HCT116 (cell line): ENCODE measurements around the gene FXYD4. TPM values are rescaled to one million over a fixed set of nuclear protein-coding genes. Genes with fewer than 3 reads are reported as not detected.

Experiments used
- ATAC-seq: fragments of 200-7000 bp; cut with Tn5 transposase; 2 replicates; pipeline ENCODE4 v1.9.1; 2020; ENCODE audit warnings: mild to moderate bottlenecking, moderate library complexity
- BruUV-seq: library from RNA; stranded (reverse); fragments of 400-500 nt; replicated peaks from 2 replicates; lab custom pipeline; 2021; lab: Mats Ljungman, UMichigan
- CTCF ChIA-PET: fragments of 300-600 bp; sonication (Branson Sonifier 250); formaldehyde crosslinking; loops from one replicate; lab custom pipeline; 2021; ENCODE audit warnings: antibody characterized with exemption; lab: Charles Lee
- POLR2A ChIA-PET: fragments of 300-600, 350-600 bp; sonication (Branson Sonifier 250); formaldehyde crosslinking; loops from one replicate; lab custom pipeline; 2021; ENCODE audit warnings: antibody characterized with exemption; lab: Charles Lee
- RAD21 ChIA-PET, 2 experiments: fragments of 300-600 bp; sonication (Branson Sonifier 250); formaldehyde crosslinking; loops; one replicate each; lab custom pipeline; 2023; ENCODE audit warnings: low total read pairs in 2 of 2; ENCODE audit not compliant: uncharacterized antibody in 2 of 2, unreplicated experiment in 2 of 2, low non-redundant PET in 1 of 2; lab: Charles Lee
- DNase-seq: peaks from one replicate; pipeline ENCODE4 v3.0.0-alpha.2; 2010; ENCODE audit warnings: low read depth, low spot score
- H2AFZ ChIP-seq: fragments of 200-600 bp; shearing (Covaris generic), sonication (generic); 2 replicates; pipeline ENCODE4 v1.6.1; 2017; ENCODE audit warnings: low read depth, mixed run types, mixed read lengths, antibody characterized with exemption, low read length; ENCODE audit not compliant: poor library complexity, severe bottlenecking
- H3K27ac ChIP-seq: 2 replicates; pipeline ENCODE4 v1.5.1; 2012; ENCODE audit warnings: low read depth, low read length
- H3K27me3 ChIP-seq: fragments of 200-600 bp; sonication (generic); 2 replicates; pipeline ENCODE4 v1.6.1; 2016; ENCODE audit warnings: mixed run types, low read length, mixed read lengths; ENCODE audit not compliant: insufficient read depth
- H3K36me3 ChIP-seq, 2 experiments: fragments of 200-500 bp in 1 of 2; fragments of 200-600 bp in 1 of 2; sonication (Bioruptor generic) in 1 of 2; sonication (generic) in 1 of 2; 2 replicates each; pipeline versions ENCODE4 v1.5.1 to v1.6.1; 2014 to 2016; ENCODE audit warnings: low read length in 2 of 2, inconsistent platforms in 1 of 2, mixed read lengths in 1 of 2, mixed run types in 1 of 2; ENCODE audit not compliant: insufficient read depth in 2 of 2, control insufficient read depth in 1 of 2
- H3K4me1 ChIP-seq, 2 experiments: fragments of 200-600 bp in 1 of 2; sonication (generic) in 1 of 2; 2 replicates each; pipeline versions ENCODE4 v1.5.1 to v1.6.1; 2012 to 2017; ENCODE audit warnings: low read length in 2 of 2, inconsistent platforms in 1 of 2, mild to moderate bottlenecking in 1 of 2, mixed read lengths in 1 of 2, mixed run types in 1 of 2, moderate library complexity in 1 of 2; ENCODE audit not compliant: insufficient read depth in 2 of 2, control insufficient read depth in 1 of 2
- H3K4me2 ChIP-seq: fragments of 200-600 bp; sonication (generic); 2 replicates; pipeline ENCODE4 v1.6.1; 2017; ENCODE audit warnings: mixed run types, low read length, mixed read lengths
- H3K4me3 ChIP-seq, 2 experiments: fragments of 200-600 bp in 1 of 2; sonication (generic) in 1 of 2; replicated peaks in 1 of 2; 2 replicates each; pipeline ENCODE4 v1.5.1; 2011 to 2016; ENCODE audit warnings: low read length in 2 of 2, control low read depth in 1 of 2, low read depth in 1 of 2, mild to moderate bottlenecking in 1 of 2, mixed read lengths in 1 of 2, mixed run types in 1 of 2
- H3K79me2 ChIP-seq: fragments of 200-600 bp; sonication (generic); 2 replicates; pipeline ENCODE4 v1.6.1; 2017; ENCODE audit warnings: mild to moderate bottlenecking, mixed run types, low read length, moderate library complexity, mixed read lengths; ENCODE audit not compliant: insufficient read depth
- H3K9ac ChIP-seq: fragments of 200-600 bp; sonication (generic); 2 replicates; pipeline ENCODE4 v1.6.1; 2016; ENCODE audit warnings: low read length, mixed read lengths
- H3K9me2 ChIP-seq: fragments of 200-600 bp; sonication (generic), shearing (Covaris generic); 2 replicates; pipeline ENCODE4 v1.6.1; 2017; ENCODE audit warnings: mixed run types, mild to moderate bottlenecking, moderate library complexity; ENCODE audit not compliant: insufficient read depth
- H3K9me3 ChIP-seq, 2 experiments: fragments of 200-500 bp in 1 of 2; fragments of 200-600 bp in 1 of 2; sonication (Bioruptor generic) in 1 of 2; sonication (generic) in 1 of 2; 2 replicates each; pipeline ENCODE4 v1.6.1; 2014 to 2017; ENCODE audit warnings: low read length in 2 of 2, mixed read lengths in 2 of 2, inconsistent platforms in 1 of 2, low read depth in 1 of 2, mild to moderate bottlenecking in 1 of 2, mixed run types in 1 of 2, moderate library complexity in 1 of 2; ENCODE audit not compliant: control insufficient read depth in 1 of 2, insufficient read depth in 1 of 2
- H4K20me1 ChIP-seq: fragments of 200-600 bp; sonication (generic), shearing (Covaris generic); 2 replicates; pipeline ENCODE4 v1.6.1; 2017; ENCODE audit warnings: mixed run types, mild to moderate bottlenecking, moderate library complexity; ENCODE audit not compliant: insufficient read depth
- ATF3 ChIP-seq: IDR thresholded peaks from 2 replicates; pipeline ENCODE4 v1.6.1; 2012
- CBX3 ChIP-seq: IDR thresholded peaks from 2 replicates; pipeline ENCODE4 v1.6.1; 2012; ENCODE audit warnings: low read depth
- CTCF ChIP-seq, 3 experiments: fragments of 200-600 bp in 1 of 3; sonication (generic) in 1 of 3; IDR thresholded peaks in 2 of 3; conservative IDR thresholded peaks in 1 of 3; 2 replicates each; pipeline ENCODE4 v1.5.1; 2012 to 2017; ENCODE audit warnings: low read depth in 2 of 3, low read length in 2 of 3, antibody characterized with exemption in 1 of 3, borderline replicate concordance in 1 of 3, control low read depth in 1 of 3, mild to moderate bottlenecking in 1 of 3, mixed read lengths in 1 of 3, mixed run types in 1 of 3, moderate library complexity in 1 of 3; ENCODE audit not compliant: insufficient read depth in 1 of 3
- EZH2phosphoT487 ChIP-seq: fragments of 200-600 bp; IDR thresholded peaks from 2 replicates; pipeline ENCODE4 v1.6.1; 2018; ENCODE audit warnings: antibody characterized with exemption, borderline replicate concordance
- FOSL1 ChIP-seq: IDR thresholded peaks from 2 replicates; pipeline ENCODE4 v1.6.1; 2012; ENCODE audit warnings: low read depth
- MAX ChIP-seq: IDR thresholded peaks from 2 replicates; pipeline ENCODE4 v1.6.1; 2012
- POLR2A ChIP-seq: IDR thresholded peaks from 2 replicates; pipeline ENCODE4 v1.7.0; 2011; ENCODE audit warnings: borderline replicate concordance; ENCODE audit not compliant: insufficient read depth, insufficient read length; ENCODE audit errors: extremely low read depth
- RAD21 ChIP-seq: IDR thresholded peaks from 2 replicates; pipeline ENCODE4 v1.6.1; 2012; ENCODE audit warnings: low read depth, mild to moderate bottlenecking
- SIN3A ChIP-seq: IDR thresholded peaks from 2 replicates; pipeline ENCODE4 v1.6.1; 2012; ENCODE audit warnings: low read depth
- SRF ChIP-seq: IDR thresholded peaks from 2 replicates; pipeline ENCODE4 v1.6.1; 2012; ENCODE audit warnings: low read depth
- TCF7L2 ChIP-seq: IDR thresholded peaks from 2 replicates; pipeline ENCODE4 v1.7.0; 2011; ENCODE audit warnings: borderline replicate concordance, inconsistent platforms; ENCODE audit not compliant: insufficient read depth, insufficient read length; ENCODE audit errors: extremely low read depth
- YY1 ChIP-seq: IDR thresholded peaks from 2 replicates; pipeline ENCODE4 v1.6.1; 2011; ENCODE audit warnings: low read length, low read depth, moderate library complexity, mild to moderate bottlenecking; ENCODE audit not compliant: insufficient replicate concordance; ENCODE audit errors: extremely low read depth
- ZBTB33 ChIP-seq: IDR thresholded peaks from 2 replicates; pipeline ENCODE4 v1.6.1; 2011; ENCODE audit warnings: mild to moderate bottlenecking, low read length, moderate library complexity; ENCODE audit not compliant: insufficient replicate concordance; ENCODE audit errors: extremely low read depth
- ZNF274 ChIP-seq: fragments of 200-500 bp; sonication (Bioruptor generic); IDR thresholded peaks from 2 replicates; pipeline ENCODE4 v1.6.1; 2014; ENCODE audit warnings: mild to moderate bottlenecking, low read depth, low read length, inconsistent platforms
- intact Hi-C: fragments of 100-400 bp; cut with micrococcal nuclease; formaldehyde crosslinking; loops from 2 replicates; pipeline ENCODE4 v1.10.0; 2022
- total RNA-seq: library from RNA; stranded (reverse); gene quantifications from one replicate; pipeline ENCODE4 v1.2.1, GENCODE V29; 2021; ENCODE audit not compliant: unreplicated experiment

The FXYD4 gene
- total RNA-seq, 1 experiment from 2014 or later = 0.71 TPM

GRCh38 chr10:43351301-43351700 is 20.1 kb upstream of the FXYD4 start:
- ATAC-seq (no peak), DNase-seq (no peak)
- no peak overlapping the region for H3K27ac ChIP-seq
- H3K4me2 ChIP-seq = no peak overlapping the region
- no peak overlapping the region for H3K4me3 ChIP-seq
- H4K20me1 ChIP-seq = no peaks in the 10 kb centered on the region
- H2AFZ ChIP-seq = no peak overlapping the region
- BruUV-seq = no TSS peak
- CTCF ChIA-PET = no interaction called here
- peaks cover 9 to 31% of the 10 kb centered on the region in 2 experiments for H3K4me1 ChIP-seq
- intact Hi-C loops = no loop called here
- no peak overlapping the region for H3K9ac ChIP-seq
- no peaks in the 10 kb centered on the region for H3K79me2 ChIP-seq
- no peaks in the 10 kb centered on the region for H3K9me2 ChIP-seq
- RAD21 ChIA-PET = no interaction called here
- H3K36me3 ChIP-seq = no peaks in the 10 kb centered on the region
- POLR2A ChIA-PET = no interaction called here
- TF ChIP-seq ZNF274 = no peak
- TF ChIP-seq ATF3 = no peak
- TF ChIP-seq CTCF (IDR thresholded peaks at IDR 0.05 in 2 of 3, conservative IDR thresholded peaks at IDR 0.05 in 1 of 3; ENCODE audit: borderline replicate concordance in 1 of 3, insufficient read depth in 1 of 3, low read depth in 2 of 3, low read length in 2 of 3) = no peak
- TF ChIP-seq SIN3A = no peak
- no peak for TF ChIP-seq MAX
- TF ChIP-seq ZBTB33 = no peak
- no peak for TF ChIP-seq TCF7L2
- TF ChIP-seq YY1 = no peak
- no peak for TF ChIP-seq RAD21
- no peak for TF ChIP-seq POLR2A
- no peak for TF ChIP-seq CBX3
- TF ChIP-seq FOSL1 = no peak
- no peak for TF ChIP-seq EZH2phosphoT487
- TF ChIP-seq SRF = no peak
- H3K27me3 ChIP-seq = no peaks in the 10 kb centered on the region
- no peaks in the 10 kb centered on the region for H3K9me3 ChIP-seq
